ENCODE results near the gene ANO1. TPM values are rescaled to one million over a fixed set of nuclear protein-coding genes. Genes with fewer than 3 reads are reported as not detected.

ANO1 gene
- total RNA-seq, 2 experiments from 2014 or later = not detected

DNA sequence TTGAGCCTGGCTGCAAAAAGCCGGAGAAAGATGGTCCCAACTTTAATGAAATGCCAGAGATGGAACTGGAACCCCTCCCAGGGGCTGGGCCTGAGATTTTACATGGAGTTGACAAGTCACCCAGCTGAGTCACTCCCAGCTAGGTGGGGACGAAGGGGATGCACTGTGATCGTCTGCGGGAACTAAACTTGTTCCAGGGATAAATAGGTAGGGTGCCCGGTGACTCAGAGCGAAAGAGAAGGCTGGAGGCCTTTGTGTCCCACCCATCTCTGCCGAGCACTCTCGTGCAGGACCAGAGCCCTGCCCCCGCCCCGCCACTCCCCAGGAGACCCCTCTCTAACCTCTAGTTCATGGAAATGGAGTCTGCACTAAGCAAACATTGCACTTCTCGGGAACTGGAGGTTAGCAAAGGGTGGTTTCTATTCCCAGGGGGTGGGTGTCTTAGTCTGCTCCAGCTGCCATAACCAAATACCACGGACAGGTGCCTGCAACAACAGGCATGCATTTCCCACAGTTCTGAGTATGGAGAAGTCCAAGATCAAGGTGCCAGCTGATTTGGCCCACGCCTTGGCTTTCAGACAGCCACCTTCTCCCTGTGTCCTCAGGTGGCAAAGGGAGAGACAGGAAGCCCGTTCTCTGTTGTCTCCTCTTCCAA lies 64.2 kb downstream of the ANO1 start:
- ATAC-seq (ENCODE audit: poor library complexity) (no peak), DNase-seq (no peak)
- no peaks in the 10 kb centered on the region for H3K36me3 ChIP-seq (ENCODE audit: insufficient read depth, low read length)
- ChIA-PET POLR2A (no interaction called here), CTCF (no interaction called here)
- H3K36me3 Mint-ChIP-seq (ENCODE audit: low read depth) = no peaks in the 10 kb centered on the region
- TF ChIP-seq, protein P1, sequence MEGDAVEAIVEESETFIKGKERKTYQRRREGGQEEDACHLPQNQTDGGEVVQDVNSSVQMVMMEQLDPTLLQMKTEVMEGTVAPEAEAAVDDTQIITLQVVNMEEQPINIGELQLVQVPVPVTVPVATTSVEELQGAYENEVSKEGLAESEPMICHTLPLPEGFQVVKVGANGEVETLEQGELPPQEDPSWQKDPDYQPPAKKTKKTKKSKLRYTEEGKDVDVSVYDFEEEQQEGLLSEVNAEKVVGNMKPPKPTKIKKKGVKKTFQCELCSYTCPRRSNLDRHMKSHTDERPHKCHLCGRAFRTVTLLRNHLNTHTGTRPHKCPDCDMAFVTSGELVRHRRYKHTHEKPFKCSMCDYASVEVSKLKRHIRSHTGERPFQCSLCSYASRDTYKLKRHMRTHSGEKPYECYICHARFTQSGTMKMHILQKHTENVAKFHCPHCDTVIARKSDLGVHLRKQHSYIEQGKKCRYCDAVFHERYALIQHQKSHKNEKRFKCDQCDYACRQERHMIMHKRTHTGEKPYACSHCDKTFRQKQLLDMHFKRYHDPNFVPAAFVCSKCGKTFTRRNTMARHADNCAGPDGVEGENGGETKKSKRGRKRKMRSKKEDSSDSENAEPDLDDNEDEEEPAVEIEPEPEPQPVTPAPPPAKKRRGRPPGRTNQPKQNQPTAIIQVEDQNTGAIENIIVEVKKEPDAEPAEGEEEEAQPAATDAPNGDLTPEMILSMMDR (IDR thresholded peaks at IDR 0.05) = no peak
- H3K4me3 ChIP-seq (ENCODE audit: low read length) = no peak overlapping the region
- peaks cover 35 to 40% of the 10 kb centered on the region in 2 experiments for H3K27me3 ChIP-seq (ENCODE audit: control insufficient read depth in 1 of 2, insufficient read depth in 2 of 2, low read length in 2 of 2)
- H3K4me1 Mint-ChIP-seq (ENCODE audit: low read depth) = peaks cover 5% of the 10 kb centered on the region
- H3K27me3 Mint-ChIP-seq = peaks cover 59% of the 10 kb centered on the region
- intact Hi-C loops (cut with DNase I, micrococcal nuclease) = no loop called here
- H3K4me1 ChIP-seq (ENCODE audit: insufficient read depth, low read length) = no peaks in the 10 kb centered on the region
- no peak overlapping the region for H3K4me3 Mint-ChIP-seq
- H3K9me3 Mint-ChIP-seq = no peaks in the 10 kb centered on the region
- peaks cover 0 to 6% of the 10 kb centered on the region in 2 experiments for H3K9me3 ChIP-seq (ENCODE audit: control insufficient read depth in 1 of 2, insufficient read depth in 1 of 2, low read length in 2 of 2)
- H3K27ac Mint-ChIP-seq = no peak overlapping the region
- H3K27ac ChIP-seq (ENCODE audit: low read depth in 1 of 2, low read length in 2 of 2) = no peak overlapping the region

DNA sequence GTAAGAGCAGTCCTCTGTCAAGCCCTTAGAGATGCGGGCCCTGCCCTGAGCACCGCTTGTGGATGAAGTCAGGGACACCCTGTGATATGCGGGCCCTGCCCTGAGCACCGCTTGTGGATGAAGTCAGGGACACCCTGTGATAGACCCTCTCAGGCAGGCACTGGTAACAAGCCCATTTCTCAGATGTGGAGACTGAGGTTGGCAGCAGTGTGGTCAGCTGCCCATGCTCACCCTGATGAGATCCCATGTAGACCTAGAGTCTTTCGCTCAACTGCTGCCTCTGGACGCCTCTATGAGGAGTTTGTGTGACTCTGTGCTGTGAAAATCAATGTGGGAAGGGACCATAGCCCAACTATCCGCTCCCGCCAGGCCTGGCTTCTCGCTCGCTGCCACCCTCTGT lies 66.1 kb downstream of the ANO1 start:
- H3K27me3 Mint-ChIP-seq = peaks cover 68% of the 10 kb centered on the region

DNA sequence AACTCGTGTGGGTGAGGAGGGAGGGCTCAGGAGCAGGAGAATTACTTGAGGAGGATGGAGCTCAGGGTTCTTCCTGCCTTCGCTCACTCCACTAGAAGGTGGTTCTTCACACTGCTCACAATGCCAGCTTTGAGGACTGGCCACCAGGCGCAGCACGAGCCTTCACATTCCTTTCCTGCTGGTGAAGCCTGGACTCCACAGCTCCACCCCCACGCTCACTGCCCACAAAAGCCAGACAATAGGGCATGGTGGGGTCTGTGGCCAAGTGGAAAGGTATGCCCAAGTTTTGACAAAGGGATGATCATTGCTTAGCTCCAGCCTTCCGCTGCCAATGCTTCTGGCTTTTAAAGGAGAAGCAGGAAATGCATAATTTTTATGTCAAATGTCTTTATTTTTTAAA lies 67.0 kb downstream of the ANO1 start:
- no peak for DNase-seq
- H3K4me3 Mint-ChIP-seq = no peak overlapping the region
- H3K4me3 ChIP-seq (ENCODE audit: low read length) = no peak overlapping the region
- H3K36me3 Mint-ChIP-seq (ENCODE audit: low read depth) = no peaks in the 10 kb centered on the region
- H3K27me3 Mint-ChIP-seq = peaks cover 68% of the 10 kb centered on the region
- H3K4me1 Mint-ChIP-seq (ENCODE audit: low read depth) = peaks cover 5% of the 10 kb centered on the region
- no peaks in the 10 kb centered on the region for H3K9me3 Mint-ChIP-seq
- H3K27ac Mint-ChIP-seq = no peak overlapping the region
- intact Hi-C loops (cut with DNase I, micrococcal nuclease) = no loop called here
- no peak for ATAC-seq (ENCODE audit: poor library complexity)
- H3K4me1 ChIP-seq (ENCODE audit: insufficient read depth, low read length) = no peaks in the 10 kb centered on the region
- ChIA-PET POLR2A (no interaction called here), CTCF (no interaction called here)
- H3K27ac ChIP-seq (ENCODE audit: low read depth in 1 of 2, low read length in 2 of 2) = no peak overlapping the region
- TF ChIP-seq, protein P1 (IDR thresholded peaks at IDR 0.05) = no peak
- H3K36me3 ChIP-seq (ENCODE audit: insufficient read depth, low read length) = no peaks in the 10 kb centered on the region
- peaks cover 35 to 40% of the 10 kb centered on the region in 2 experiments for H3K27me3 ChIP-seq (ENCODE audit: control insufficient read depth in 1 of 2, insufficient read depth in 2 of 2, low read length in 2 of 2)
- peaks cover 0 to 6% of the 10 kb centered on the region in 2 experiments for H3K9me3 ChIP-seq (ENCODE audit: control insufficient read depth in 1 of 2, insufficient read depth in 1 of 2, low read length in 2 of 2)

More for the DNA sequence above, 66.1 kb downstream of the ANO1 start:
- H3K9me3 ChIP-seq (ENCODE audit: control insufficient read depth in 1 of 2, insufficient read depth in 1 of 2, low read length in 2 of 2) = peaks cover 0 to 6% of the 10 kb centered on the region in 2 experiments
- intact Hi-C loops (cut with DNase I, micrococcal nuclease) = no loop called here
- H3K36me3 Mint-ChIP-seq (ENCODE audit: low read depth) = no peaks in the 10 kb centered on the region
- no peak overlapping the region for H3K27ac Mint-ChIP-seq
- no peak overlapping the region for H3K4me3 ChIP-seq (ENCODE audit: low read length)
- no peak for DNase-seq
- H3K4me3 Mint-ChIP-seq = no peak overlapping the region
- TF ChIP-seq, protein P1 (IDR thresholded peaks at IDR 0.05) = no peak
- no peak overlapping the region for H3K27ac ChIP-seq (ENCODE audit: low read depth in 1 of 2, low read length in 2 of 2)
- no peaks in the 10 kb centered on the region for H3K4me1 ChIP-seq (ENCODE audit: insufficient read depth, low read length)
- H3K36me3 ChIP-seq (ENCODE audit: insufficient read depth, low read length) = no peaks in the 10 kb centered on the region
- H3K4me1 Mint-ChIP-seq (ENCODE audit: low read depth) = peaks cover 5% of the 10 kb centered on the region
- H3K27me3 ChIP-seq (ENCODE audit: control insufficient read depth in 1 of 2, insufficient read depth in 2 of 2, low read length in 2 of 2) = peaks cover 35 to 40% of the 10 kb centered on the region in 2 experiments
- H3K9me3 Mint-ChIP-seq = no peaks in the 10 kb centered on the region
- ChIA-PET CTCF (no interaction called here), POLR2A (no interaction called here)
- no peak for ATAC-seq (ENCODE audit: poor library complexity)

Data from CD4-positive, alpha-beta T cell (primary cell).